Anterior cingulate cortex (tissue), 58 donors: ENCODE measurements around the gene DLK2.

Source experiments
- DNase-seq, 58 donors: peaks; one replicate each; lab custom pipeline; 2025; lab: John Stamatoyannopoulos, UW

DLK2 gene

GRCh38 chr6:43454696-43455530 is 435 bp downstream of the DLK2 start:
- peak in 37 of 58 donors; percentile 11 to 83 (median 67) for DNase-seq

- DNase-seq: peak in 23 of 58 donors; percentile 28 to 81 (median 69)
These were observed 1.1 kb downstream of the DLK2 start for GRCh38 chr6:43454290-43454695.

- DNase-seq: no peak
These were observed 1.5 kb downstream of the DLK2 start for GRCh38 chr6:43453831-43454230.

- DNase-seq: no peak
These were observed 2.5 kb downstream of the DLK2 start for GRCh38 chr6:43452896-43453295.

GRCh38 chr6:43451939-43452338 is 3.4 kb downstream of the DLK2 start:
- no peak for DNase-seq

GRCh38 chr6:43451348-43451747 is 4.0 kb downstream of the DLK2 start:
- no peak for DNase-seq

GRCh38 chr6:43450699-43451131 is 4.6 kb downstream of the DLK2 start:
- DNase-seq: no peak

- no peak for DNase-seq
These were observed 6.4 kb downstream of the DLK2 start for GRCh38 chr6:43448916-43449315.

- DNase-seq: no peak
These were observed 7.7 kb downstream of the DLK2 start for GRCh38 chr6:43447604-43448003.

GRCh38 chr6:43445576-43445975 is 9.8 kb downstream of the DLK2 start:
- peak in 1 of 58 donors; percentile 20 for DNase-seq

GRCh38 chr6:43444582-43444981 is 10.8 kb downstream of the DLK2 start:
- peak in 16 of 58 donors; percentile 1 to 65 (median 19) for DNase-seq

- no peak for DNase-seq
These were observed 11.3 kb downstream of the DLK2 start for GRCh38 chr6:43444036-43444435.

GRCh38 chr6:43442935-43443334 is 12.4 kb downstream of the DLK2 start:
- DNase-seq: no peak

GRCh38 chr6:43437700-43438099 is 17.6 kb downstream of the DLK2 start:
- no peak for DNase-seq

GRCh38 chr6:43436577-43437282 is 18.6 kb downstream of the DLK2 start:
- DNase-seq: no peak

- DNase-seq: no peak
These were observed 19.5 kb downstream of the DLK2 start for GRCh38 chr6:43435682-43436437.

GRCh38 chr6:43434943-43435342 is 20.4 kb downstream of the DLK2 start:
- DNase-seq: no peak

GRCh38 chr6:43434001-43434840 is 21.1 kb downstream of the DLK2 start:
- DNase-seq: no peak

- DNase-seq: no peak
These were observed 22.2 kb downstream of the DLK2 start for GRCh38 chr6:43433148-43433547.
